Measurements from ENCODE around the gene TSPEAR. TPM values are rescaled to one million over a fixed set of nuclear protein-coding genes. Genes with fewer than 3 reads are reported as not detected.

The TSPEAR gene
- total RNA-seq, 2 experiments from 2014 or later: not detected

DNA sequence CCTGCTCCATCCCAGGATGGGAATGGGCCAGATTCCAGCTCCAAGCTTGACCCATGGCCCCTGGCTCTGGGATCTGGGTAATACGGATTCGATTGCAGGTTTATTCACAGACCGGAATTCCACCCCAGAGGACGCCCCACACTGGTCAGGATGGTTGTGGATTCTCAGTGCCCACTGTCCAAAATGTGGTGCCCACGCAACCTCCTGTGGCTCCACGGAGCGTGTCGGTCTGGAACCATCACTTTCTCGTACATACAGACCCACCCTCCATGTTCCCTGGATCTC is 203.0 kb downstream of the TSPEAR start:
- no peak overlapping the region for H3K27ac Mint-ChIP-seq
- no peaks in the 10 kb centered on the region for H3K36me3 Mint-ChIP-seq (ENCODE audit: low read depth)
- H3K9me3 Mint-ChIP-seq: no peaks in the 10 kb centered on the region
- DNase-seq: no peak
- TF ChIP-seq, protein P1, sequence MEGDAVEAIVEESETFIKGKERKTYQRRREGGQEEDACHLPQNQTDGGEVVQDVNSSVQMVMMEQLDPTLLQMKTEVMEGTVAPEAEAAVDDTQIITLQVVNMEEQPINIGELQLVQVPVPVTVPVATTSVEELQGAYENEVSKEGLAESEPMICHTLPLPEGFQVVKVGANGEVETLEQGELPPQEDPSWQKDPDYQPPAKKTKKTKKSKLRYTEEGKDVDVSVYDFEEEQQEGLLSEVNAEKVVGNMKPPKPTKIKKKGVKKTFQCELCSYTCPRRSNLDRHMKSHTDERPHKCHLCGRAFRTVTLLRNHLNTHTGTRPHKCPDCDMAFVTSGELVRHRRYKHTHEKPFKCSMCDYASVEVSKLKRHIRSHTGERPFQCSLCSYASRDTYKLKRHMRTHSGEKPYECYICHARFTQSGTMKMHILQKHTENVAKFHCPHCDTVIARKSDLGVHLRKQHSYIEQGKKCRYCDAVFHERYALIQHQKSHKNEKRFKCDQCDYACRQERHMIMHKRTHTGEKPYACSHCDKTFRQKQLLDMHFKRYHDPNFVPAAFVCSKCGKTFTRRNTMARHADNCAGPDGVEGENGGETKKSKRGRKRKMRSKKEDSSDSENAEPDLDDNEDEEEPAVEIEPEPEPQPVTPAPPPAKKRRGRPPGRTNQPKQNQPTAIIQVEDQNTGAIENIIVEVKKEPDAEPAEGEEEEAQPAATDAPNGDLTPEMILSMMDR (IDR thresholded peaks at IDR 0.05): no peak
- ChIA-PET CTCF (no interaction called here), POLR2A (no interaction called here)
- no peak for ATAC-seq
- H3K4me1 Mint-ChIP-seq (ENCODE audit: low read depth): peaks cover 7% of the 10 kb centered on the region
- no peak overlapping the region for H3K4me3 Mint-ChIP-seq
- H3K27me3 Mint-ChIP-seq: no peaks in the 10 kb centered on the region
- intact Hi-C loops (cut with micrococcal nuclease): no loop called here

DNA sequence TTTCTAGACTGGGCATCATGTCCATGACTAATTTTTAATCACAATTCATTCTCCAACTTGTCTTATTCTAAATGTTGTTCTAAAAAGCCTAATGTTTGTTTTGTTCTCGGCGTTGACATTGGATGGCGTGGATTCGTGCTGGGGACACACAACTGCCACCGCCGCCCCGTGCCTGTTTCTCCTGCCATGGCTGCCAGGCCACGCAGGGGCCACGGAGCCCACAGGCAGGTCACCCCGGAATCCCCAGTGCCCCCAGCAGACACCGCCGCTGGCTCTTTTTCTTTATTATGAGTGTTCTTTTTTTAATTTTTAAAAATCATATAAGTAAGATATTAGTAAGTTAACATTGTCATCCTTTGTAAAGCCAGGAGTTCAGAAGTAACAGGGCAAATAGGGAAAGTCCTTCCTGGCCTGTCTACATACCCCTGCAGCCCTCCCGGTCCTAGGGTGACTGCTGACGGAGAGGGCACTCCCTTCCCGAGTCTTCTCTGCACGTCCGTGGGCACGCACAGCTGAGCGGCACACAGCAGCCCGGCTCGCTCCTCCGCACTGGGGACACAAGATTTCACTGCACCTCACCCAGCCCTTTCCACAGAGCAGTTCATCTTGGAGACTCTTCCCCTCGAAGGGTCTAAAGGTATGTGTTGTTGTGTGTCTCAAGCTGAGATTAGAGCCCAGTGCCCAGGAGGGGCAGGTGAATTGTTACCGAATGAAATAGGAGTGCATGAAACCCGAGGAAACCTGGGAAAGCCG is 203.5 kb downstream of the TSPEAR start:
- Mint-ChIP-seq H3K4me3 (no peak overlapping the region), H3K36me3 (ENCODE audit: low read depth) (no peaks in the 10 kb centered on the region), H3K27ac (no peak overlapping the region), H3K27me3 (no peaks in the 10 kb centered on the region), H3K9me3 (no peaks in the 10 kb centered on the region), H3K4me1 (ENCODE audit: low read depth) (peaks cover 7% of the 10 kb centered on the region)
- ChIA-PET POLR2A (no interaction called here), CTCF (interaction anchor here (1.7 kb wide), 1 partner anchor 285 kb away, joined by 4 read pairs; no protein-coding TSS in a partner anchor)
- ATAC-seq: no peak
- TF ChIP-seq, protein P1 (IDR thresholded peaks at IDR 0.05): no peak
- DNase-seq: no peak
- intact Hi-C loops (cut with micrococcal nuclease): no loop called here

DNA sequence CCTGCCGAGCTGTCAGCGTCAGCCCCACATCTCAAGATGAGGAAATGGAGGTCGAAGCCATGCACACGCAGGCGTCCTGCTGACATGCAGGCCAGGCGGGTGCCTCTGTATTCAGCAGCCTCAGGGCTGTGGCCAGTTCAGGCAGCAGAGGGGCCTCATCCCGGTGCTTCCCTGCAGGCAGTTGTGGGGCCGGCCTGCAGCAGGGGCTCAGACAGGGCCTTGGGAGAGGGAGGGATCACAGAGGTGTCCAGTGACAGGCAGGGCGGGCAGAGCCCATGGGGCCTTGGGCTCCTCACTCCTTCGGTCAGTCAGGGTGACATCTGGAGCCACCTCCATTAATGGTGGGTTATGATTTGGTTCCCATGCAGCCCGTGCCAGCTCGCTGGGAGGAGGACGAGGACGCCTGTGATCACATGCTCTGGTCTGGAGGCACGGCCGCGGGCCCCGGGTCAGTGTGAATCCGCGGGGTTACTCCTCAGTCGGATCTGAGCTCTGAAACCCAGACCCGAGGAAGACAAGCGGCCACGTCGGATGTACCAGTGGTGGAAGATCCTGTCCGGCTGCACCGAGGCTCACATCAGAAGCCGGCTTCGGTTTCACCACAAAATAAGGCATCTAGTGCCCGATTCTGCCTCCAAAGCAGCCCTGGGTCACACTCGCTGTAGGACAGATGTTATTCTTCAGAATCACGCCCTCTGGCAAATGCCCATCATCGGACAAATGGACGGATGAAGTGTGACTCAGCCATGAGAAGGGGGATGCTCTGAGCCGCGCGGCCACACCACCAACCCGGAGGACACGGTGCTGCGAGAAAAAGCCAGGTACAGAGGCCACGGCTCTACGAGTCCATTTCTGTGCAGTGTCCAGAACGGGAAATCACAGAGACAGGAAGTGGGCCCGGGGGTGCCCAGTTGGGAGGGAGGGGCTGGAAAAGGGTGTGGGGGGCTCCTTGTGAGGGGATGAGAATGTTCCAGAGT is 204.8 kb downstream of the TSPEAR start:
- Mint-ChIP-seq H3K27ac (no peak overlapping the region), H3K36me3 (ENCODE audit: low read depth) (no peaks in the 10 kb centered on the region), H3K9me3 (no peaks in the 10 kb centered on the region), H3K4me3 (no peak overlapping the region), H3K4me1 (ENCODE audit: low read depth) (peaks cover 7% of the 10 kb centered on the region), H3K27me3 (no peaks in the 10 kb centered on the region)
- TF ChIP-seq, protein P1 (IDR thresholded peaks at IDR 0.05): no peak
- ChIA-PET CTCF (interaction anchor here (1.7 to 1.8 kb wide), 2 partner anchors 236 to 287 kb away, joined by 4 read pairs; no protein-coding TSS in a partner anchor), POLR2A (no interaction called here)
- DNase-seq (no peak), ATAC-seq (no peak)
- intact Hi-C loops (cut with micrococcal nuclease): no loop called here

DNA sequence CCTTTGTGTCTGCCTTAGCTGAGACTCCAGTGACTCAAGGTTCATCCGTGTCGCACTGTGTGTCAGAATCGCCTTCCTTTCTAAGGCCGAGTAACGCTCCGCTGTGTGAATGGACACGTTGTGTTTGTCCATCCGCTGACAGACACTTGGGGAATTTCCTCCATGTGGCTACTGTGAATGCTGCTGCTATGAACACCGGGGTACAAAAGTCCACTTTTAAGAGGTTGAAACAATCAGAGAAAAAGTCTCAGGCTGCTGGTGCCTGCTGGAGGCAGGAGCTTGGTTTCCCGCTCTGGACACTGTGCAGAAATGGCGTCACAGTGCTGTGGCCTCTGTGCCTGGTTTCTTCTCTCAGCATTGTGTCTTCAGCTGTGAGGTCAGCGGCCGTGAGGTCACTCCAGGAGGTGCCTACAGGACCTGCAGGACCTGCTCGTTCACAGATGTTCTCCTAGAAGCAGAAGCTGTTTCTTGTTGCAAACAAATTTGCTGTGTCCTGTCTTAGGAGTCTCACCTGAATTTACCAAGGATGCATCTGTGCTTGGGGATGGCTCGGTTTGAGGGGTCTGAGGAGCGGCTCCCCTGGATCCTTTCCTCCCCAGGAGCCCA is 205.6 kb downstream of the TSPEAR start:
- Mint-ChIP-seq H3K27ac (no peak overlapping the region), H3K4me1 (ENCODE audit: low read depth) (peaks cover 4% of the 10 kb centered on the region), H3K4me3 (no peak overlapping the region), H3K9me3 (no peaks in the 10 kb centered on the region), H3K27me3 (no peaks in the 10 kb centered on the region), H3K36me3 (ENCODE audit: low read depth) (no peaks in the 10 kb centered on the region)
- DNase-seq (no peak), ATAC-seq (no peak)
- ChIA-PET CTCF (interaction anchor here (1.7 to 1.8 kb wide), 2 partner anchors 237 to 287 kb away, joined by 4 read pairs; no protein-coding TSS in a partner anchor), POLR2A (no interaction called here)
- TF ChIP-seq, protein P1 (IDR thresholded peaks at IDR 0.05): no peak
- intact Hi-C loops (cut with micrococcal nuclease): no loop called here
